ENCODE results near the gene RGL3.
"Not testable (repeated sequence)": the region's sequence is repeated elsewhere in the genome, so short reads cannot be mapped to it uniquely, and the experiment has no call there.

RGL3 gene

GRCh38 chr19:11421371-11422098 is 2.4 kb upstream of the RGL3 start:
- DNase-seq (ENCODE audit: low read depth), result peak; percentile 26

- no peak for DNase-seq (ENCODE audit: low read depth)
Observed at GRCh38 chr19:11420429-11421370, 1.6 kb upstream of the RGL3 start.

GRCh38 chr19:11418094-11418548 is 993 bp downstream of the RGL3 start:
- DNase-seq (ENCODE audit: low read depth), result no peak

DNA sequence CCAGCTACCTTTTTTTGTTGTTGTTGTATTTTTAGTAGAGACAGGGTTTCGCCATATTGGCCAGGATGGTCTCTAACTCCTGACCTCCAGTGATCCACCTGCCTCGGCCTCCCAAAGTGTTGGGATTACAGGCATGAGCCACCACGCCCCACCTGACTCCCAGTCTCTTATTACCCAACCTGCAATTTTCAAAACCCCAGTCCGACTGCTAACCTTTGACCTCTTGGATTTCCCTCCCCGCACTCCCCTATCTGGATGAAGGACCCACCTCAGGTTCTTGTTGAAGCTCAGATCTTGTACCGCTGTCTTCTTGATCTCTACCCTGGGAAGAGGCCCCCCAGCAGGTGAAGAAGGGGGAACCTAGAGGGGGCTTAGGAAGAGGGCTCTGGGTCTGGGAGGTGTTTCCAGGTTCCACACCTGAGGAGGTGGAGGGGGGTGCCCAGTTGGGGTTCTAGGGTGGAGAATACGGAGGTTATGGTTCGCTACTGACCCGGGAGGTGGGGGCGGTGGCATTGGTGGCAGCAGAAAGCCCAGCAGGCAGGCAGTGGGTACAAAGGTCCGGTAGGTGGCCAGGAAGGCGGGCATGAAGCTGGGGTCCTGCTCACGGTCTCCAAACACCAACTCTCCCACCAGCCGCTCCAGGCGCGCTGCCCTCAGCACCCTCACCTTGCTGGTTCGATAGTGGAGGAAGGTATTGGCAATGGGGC is 2.6 kb downstream of the RGL3 start:
- no peak for DNase-seq (ENCODE audit: low read depth)

GRCh38 chr19:11414544-11414943 is 4.6 kb downstream of the RGL3 start:
- DNase-seq (ENCODE audit: low read depth), result no peak

GRCh38 chr19:11410682-11411081 is 8.4 kb downstream of the RGL3 start:
- DNase-seq (ENCODE audit: low read depth), result no peak

- no peak for DNase-seq (ENCODE audit: low read depth)
Observed at GRCh38 chr19:11408591-11408990, 10.5 kb downstream of the RGL3 start.

GRCh38 chr19:11406703-11407236 is 12.3 kb downstream of the RGL3 start:
- not testable (repeated sequence) for DNase-seq (ENCODE audit: low read depth)

GRCh38 chr19:11405846-11406643 is 13.1 kb downstream of the RGL3 start:
- no peak for DNase-seq (ENCODE audit: low read depth)

- DNase-seq (ENCODE audit: low read depth), result no peak
Observed at GRCh38 chr19:11404588-11405222, 14.4 kb downstream of the RGL3 start.

- DNase-seq (ENCODE audit: low read depth), result no peak
Observed at GRCh38 chr19:11401808-11402543, 17.1 kb downstream of the RGL3 start.

- DNase-seq (ENCODE audit: low read depth), result no peak
Observed at GRCh38 chr19:11400798-11401197, 18.3 kb downstream of the RGL3 start.

- DNase-seq (ENCODE audit: low read depth), result no peak
Observed at GRCh38 chr19:11399667-11400066, 19.4 kb downstream of the RGL3 start.

GRCh38 chr19:11397089-11397610 is 22.0 kb downstream of the RGL3 start:
- no peak for DNase-seq (ENCODE audit: low read depth)

- DNase-seq (ENCODE audit: low read depth), result no peak
Observed at GRCh38 chr19:11390933-11391680, 28.0 kb downstream of the RGL3 start.

DNA sequence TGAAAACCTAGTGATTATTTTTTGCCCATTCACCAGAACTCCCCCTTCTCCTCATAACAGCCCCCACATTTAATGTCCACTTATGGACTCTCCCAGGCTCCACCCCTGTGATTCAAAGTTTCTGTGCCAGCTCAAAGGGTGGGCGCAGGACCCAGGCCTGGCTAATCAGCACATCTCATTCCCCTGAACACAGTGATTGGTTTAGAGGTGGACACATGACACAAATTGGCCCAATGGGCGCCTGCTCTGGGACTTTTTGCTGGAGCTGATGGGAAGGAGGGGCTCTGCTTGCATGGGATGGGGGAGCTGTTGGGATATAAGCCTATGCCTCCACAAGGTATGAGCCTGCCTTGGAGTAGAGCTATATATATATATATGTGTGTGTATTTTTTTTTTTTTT is 28.8 kb downstream of the RGL3 start:
- DNase-seq (ENCODE audit: low read depth), result no peak

GRCh38 chr19:11387162-11388034 is 31.7 kb downstream of the RGL3 start:
- no peak for DNase-seq (ENCODE audit: low read depth)

DNA sequence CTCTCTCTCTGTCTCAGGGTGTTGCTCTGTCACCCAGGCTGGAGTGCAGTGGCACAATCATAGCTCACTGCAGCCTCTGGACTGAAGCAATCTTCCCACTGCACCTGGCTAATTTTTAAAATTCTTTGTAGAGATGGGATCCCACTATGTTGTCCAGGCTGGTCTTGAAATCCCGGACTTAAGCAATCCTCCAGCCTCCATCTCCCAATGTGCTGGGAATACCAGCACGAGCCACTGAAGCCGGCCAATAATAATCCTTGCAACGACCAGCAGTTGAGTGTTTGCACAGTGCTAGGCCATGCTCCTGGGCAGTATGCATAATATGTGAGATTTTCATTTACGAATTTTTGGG is 34.4 kb downstream of the RGL3 start:
- DNase-seq (ENCODE audit: low read depth), result no peak

All from activated T-cell treated with anti-CD3 and anti-CD28 coated beads for 24 hours (primary cell).